NCI-H524 treated with DMSO at 0.1 percent for 48 hours (cell line): ENCODE data around the gene ARRDC2.

Source experiments
- DNase-seq: peaks from one replicate; lab custom pipeline; 2025; lab: John Stamatoyannopoulos, UW

ARRDC2 gene

DNA sequence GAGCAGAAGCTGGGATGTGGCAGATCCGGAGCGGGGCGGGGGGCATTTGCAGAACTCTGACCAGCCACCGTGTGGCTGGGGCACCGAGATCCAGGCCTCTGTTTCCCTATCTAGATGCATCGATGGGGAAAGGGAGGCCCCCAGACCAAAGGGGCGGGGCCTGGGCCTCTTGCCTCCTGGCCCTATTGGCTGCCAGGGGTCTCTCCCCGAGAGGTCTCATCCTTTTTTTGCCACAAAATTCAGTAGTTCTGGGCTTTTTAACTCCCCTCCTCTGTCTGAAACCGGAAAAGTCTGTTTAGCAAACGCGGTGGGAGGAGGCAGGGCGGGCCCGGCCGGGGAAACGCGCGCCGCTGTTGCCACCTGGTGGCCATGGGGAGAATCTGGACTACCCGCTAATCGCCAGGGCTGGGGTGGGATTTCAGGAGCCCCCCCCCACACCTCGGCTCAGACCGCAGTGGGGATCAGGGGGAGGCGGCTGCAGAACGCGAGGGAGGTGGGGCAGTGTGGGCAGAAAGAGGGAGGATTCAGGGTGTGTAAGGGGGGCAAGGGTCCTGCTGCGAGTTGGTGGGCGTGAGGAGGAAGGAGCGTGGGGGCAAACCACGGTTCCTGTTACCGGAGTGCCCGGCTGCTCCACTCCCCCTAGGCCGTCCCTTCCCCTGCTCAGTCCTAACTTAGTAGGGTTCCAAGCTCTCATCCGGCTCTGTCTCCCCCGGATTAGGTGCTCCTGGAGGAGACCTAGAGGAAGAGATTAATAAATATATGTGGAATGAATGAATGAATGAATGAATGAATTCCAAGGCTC, 50.4 kb downstream of the ARRDC2 start:
- DNase-seq = no peak

GRCh38 chr19:18059297-18059696, 51.3 kb downstream of the ARRDC2 start:
- DNase-seq = no peak

GRCh38 chr19:18059902-18060301, 51.9 kb downstream of the ARRDC2 start:
- DNase-seq = no peak

GRCh38 chr19:18060472-18060871, 52.5 kb downstream of the ARRDC2 start:
- DNase-seq = peak; percentile 90

GRCh38 chr19:18062028-18062427, 54.1 kb downstream of the ARRDC2 start:
- DNase-seq = no peak

DNA sequence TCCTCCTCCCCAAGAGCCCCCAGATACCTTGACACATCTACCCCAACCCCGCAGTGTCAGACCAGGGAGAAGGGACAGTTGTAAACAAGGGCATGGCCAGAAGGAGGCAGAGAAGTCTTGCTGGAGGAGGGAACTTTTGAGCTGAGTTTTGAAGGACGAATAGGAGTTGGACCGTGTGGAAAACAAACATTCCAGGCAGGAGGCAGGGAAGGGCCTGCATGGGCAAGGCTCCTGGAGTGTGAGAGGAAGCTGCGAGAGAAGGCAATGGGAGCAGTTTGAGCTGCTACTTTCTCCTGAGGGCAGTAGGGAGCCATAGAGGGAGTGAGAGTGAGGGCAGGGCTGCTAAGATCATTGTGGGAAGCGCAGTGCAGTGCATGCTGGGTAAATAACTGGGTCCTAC, 55.5 kb downstream of the ARRDC2 start:
- no peak for DNase-seq
